Measurements from ENCODE around the gene RAB31. TPM values are rescaled to one million over a fixed set of nuclear protein-coding genes. Genes with fewer than 3 reads are reported as not detected.

RAB31 gene
- polyA plus RNA-seq, 1 of the 3 experiments (the other 2 are of a cell fraction), result 23.0 TPM

DNA sequence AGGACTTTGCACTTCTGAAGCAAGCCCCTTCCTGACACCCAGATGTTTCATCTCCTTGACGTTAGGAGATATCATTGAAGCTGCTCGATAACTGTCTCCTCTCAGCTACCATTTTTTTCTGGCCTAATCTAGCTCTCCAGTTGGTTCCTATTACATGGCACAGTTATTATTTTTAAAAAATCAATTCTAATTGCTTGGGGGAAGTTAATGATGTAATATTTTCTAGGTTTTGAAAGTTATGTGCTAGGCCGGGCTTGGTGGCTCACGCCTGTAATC lies 22.5 kb upstream of the RAB31 start (continued):
- TF ChIP-seq SIN3A (IDR thresholded peaks at IDR 0.05; ENCODE audit: borderline replicate concordance, low read depth, low read length), result no peak
- TF ChIP-seq EZH2phosphoT487 (IDR thresholded peaks at IDR 0.05; ENCODE audit: borderline replicate concordance, low read depth), result no peak
- TF ChIP-seq, protein P1, sequence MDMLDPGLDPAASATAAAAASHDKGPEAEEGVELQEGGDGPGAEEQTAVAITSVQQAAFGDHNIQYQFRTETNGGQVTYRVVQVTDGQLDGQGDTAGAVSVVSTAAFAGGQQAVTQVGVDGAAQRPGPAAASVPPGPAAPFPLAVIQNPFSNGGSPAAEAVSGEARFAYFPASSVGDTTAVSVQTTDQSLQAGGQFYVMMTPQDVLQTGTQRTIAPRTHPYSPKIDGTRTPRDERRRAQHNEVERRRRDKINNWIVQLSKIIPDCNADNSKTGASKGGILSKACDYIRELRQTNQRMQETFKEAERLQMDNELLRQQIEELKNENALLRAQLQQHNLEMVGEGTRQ (IDR thresholded peaks at IDR 0.05; ENCODE audit: borderline replicate concordance, low read depth, low read length), result no peak
- TF ChIP-seq NFIC (IDR thresholded peaks at IDR 0.05; ENCODE audit: borderline replicate concordance), result no peak

DNA sequence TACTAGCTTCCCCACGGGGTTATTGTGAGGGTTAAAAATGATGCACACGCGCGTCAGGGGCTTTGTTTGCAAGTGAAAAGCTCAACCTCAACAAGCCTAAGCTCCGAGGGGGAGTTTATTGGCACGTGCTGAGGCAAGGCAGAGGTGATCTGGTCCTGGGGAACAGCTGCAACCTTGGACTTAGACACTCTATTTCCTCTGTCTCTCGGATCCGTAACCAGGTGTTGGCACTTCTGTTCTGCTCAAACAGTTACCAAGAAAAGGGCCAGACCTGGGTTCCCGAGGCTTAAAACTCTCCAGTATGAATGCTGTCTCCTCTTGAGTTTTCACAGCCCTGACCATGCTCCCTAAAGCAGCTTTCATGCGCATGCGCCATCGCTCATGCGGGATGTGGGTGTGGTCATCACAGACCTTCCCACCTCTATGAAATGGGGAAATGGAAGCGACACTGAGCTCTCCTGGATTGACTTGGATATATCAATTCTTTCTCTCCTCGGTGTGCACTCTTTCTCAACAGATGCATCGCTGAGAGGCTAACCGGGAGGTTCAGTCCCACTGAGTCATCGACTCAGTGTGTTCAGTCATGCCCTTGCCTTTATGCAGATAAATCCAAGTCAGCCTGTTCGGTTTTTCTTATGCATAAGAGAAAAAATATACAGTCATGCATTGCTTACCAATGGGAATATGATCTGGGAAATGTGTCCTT lies 19.9 kb upstream of the RAB31 start:
- TF ChIP-seq YY1 (IDR thresholded peaks at IDR 0.05; ENCODE audit: low read depth) (no peak), POLR2AphosphoS5 (IDR thresholded peaks at IDR 0.05; ENCODE audit: low read depth, low read length) (no peak), RAD21 (IDR thresholded peaks at IDR 0.05; ENCODE audit: low read length) (no peak), CHD2 (IDR thresholded peaks at IDR 0.05; ENCODE audit: low read length, partially characterized antibody) (no peak), NFIC (IDR thresholded peaks at IDR 0.05; ENCODE audit: borderline replicate concordance) (no peak)
- TF ChIP-seq, protein P1 (IDR thresholded peaks at IDR 0.05; ENCODE audit: borderline replicate concordance, low read depth, low read length), result no peak
- TF ChIP-seq, protein P2, sequence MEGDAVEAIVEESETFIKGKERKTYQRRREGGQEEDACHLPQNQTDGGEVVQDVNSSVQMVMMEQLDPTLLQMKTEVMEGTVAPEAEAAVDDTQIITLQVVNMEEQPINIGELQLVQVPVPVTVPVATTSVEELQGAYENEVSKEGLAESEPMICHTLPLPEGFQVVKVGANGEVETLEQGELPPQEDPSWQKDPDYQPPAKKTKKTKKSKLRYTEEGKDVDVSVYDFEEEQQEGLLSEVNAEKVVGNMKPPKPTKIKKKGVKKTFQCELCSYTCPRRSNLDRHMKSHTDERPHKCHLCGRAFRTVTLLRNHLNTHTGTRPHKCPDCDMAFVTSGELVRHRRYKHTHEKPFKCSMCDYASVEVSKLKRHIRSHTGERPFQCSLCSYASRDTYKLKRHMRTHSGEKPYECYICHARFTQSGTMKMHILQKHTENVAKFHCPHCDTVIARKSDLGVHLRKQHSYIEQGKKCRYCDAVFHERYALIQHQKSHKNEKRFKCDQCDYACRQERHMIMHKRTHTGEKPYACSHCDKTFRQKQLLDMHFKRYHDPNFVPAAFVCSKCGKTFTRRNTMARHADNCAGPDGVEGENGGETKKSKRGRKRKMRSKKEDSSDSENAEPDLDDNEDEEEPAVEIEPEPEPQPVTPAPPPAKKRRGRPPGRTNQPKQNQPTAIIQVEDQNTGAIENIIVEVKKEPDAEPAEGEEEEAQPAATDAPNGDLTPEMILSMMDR (IDR thresholded peaks at IDR 0.05), result no peak
- TF ChIP-seq, protein P3, sequence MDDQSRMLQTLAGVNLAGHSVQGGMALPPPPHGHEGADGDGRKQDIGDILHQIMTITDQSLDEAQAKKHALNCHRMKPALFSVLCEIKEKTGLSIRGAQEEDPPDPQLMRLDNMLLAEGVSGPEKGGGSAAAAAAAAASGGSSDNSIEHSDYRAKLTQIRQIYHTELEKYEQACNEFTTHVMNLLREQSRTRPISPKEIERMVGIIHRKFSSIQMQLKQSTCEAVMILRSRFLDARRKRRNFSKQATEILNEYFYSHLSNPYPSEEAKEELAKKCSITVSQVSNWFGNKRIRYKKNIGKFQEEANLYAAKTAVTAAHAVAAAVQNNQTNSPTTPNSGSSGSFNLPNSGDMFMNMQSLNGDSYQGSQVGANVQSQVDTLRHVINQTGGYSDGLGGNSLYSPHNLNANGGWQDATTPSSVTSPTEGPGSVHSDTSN (IDR thresholded peaks at IDR 0.05), result no peak
- Histone ChIP-seq H3K27me3 (ENCODE audit: insufficient read depth) (no peaks in the 10 kb centered on the region), H3K9me2 (no peaks in the 10 kb centered on the region), H3K4me1 (ENCODE audit: control insufficient read depth in 1 of 2, insufficient read depth in 2 of 2, low read depth in 1 of 2, low read length in 1 of 2) (peaks cover 0 to 6% of the 10 kb centered on the region in 2 experiments; a peak in 3 of 4 replicates), H2AFZ (ENCODE audit: low read depth) (no peak overlapping the region), H3K9ac (no peak overlapping the region), H3F3A (replicated peaks; ENCODE audit: insufficient read depth) (no peaks in the 10 kb centered on the region), H3K9me3 (no peaks in the 10 kb centered on the region), H3K36me3 (replicated peaks in 1 of 2; ENCODE audit: control insufficient read depth in 1 of 2, insufficient read depth in 2 of 2, low read length in 1 of 2) (no peaks in the 10 kb centered on the region), H4K20me1 (ENCODE audit: insufficient read depth) (no peaks in the 10 kb centered on the region), H3K79me2 (ENCODE audit: insufficient read depth) (no peaks in the 10 kb centered on the region), H3K4me2 (no peak overlapping the region), H3K4me3 (ENCODE audit: low read depth in 2 of 2, low read length in 1 of 2) (no peak overlapping the region), H3K27ac (ENCODE audit: low read depth in 2 of 2, low read length in 1 of 2) (no peak overlapping the region)
- ChIA-PET CTCF (no interaction called here), POLR2A (no interaction called here)
- WGBS (ENCODE audit: low lambda C conversion rate), result 90% methylated on average over 17 of the region's 19 CpGs
- no peak for DNase-seq

Data from SK-N-SH (cell line).